HEK293 (cell line): Measurements from ENCODE around the gene C11orf21.

Experiments used
- CTCF ChIP-seq: fragments of 450-650 bp; formaldehyde crosslinking; IDR thresholded peaks from 2 replicates; pipeline ENCODE4 v1.5.1; 2016; ENCODE audit warnings: missing biosample characterization, missing genetic modification characterization
- KLF9 ChIP-seq: fragments of 450-650 bp; formaldehyde crosslinking; IDR thresholded peaks from 2 replicates; pipeline ENCODE4 v1.5.1; 2016; ENCODE audit warnings: missing biosample characterization, missing genetic modification characterization, low read depth
- ZNF280C ChIP-seq: fragments of 450-650 bp; formaldehyde crosslinking; IDR thresholded peaks from 2 replicates; pipeline ENCODE4 v1.5.1; 2016; ENCODE audit warnings: missing biosample characterization, missing genetic modification characterization
- ZNF501 ChIP-seq: fragments of 450-650 bp; formaldehyde crosslinking; IDR thresholded peaks from 2 replicates; pipeline ENCODE4 v1.5.1; 2016; ENCODE audit warnings: missing biosample characterization, missing genetic modification characterization
- ZNF792 ChIP-seq: fragments of 450-650 bp; formaldehyde crosslinking; IDR thresholded peaks from 2 replicates; pipeline ENCODE4 v1.5.1; 2016; ENCODE audit warnings: missing biosample characterization, missing genetic modification characterization
- TF ChIP-seq, protein P1 (sequence below): fragments of 450-650 bp; formaldehyde crosslinking; IDR thresholded peaks from 2 replicates; pipeline ENCODE4 v1.5.1; 2016; ENCODE audit warnings: missing biosample characterization, missing genetic modification characterization
- TF ChIP-seq, protein P2 (sequence below): fragments of 450-650 bp; formaldehyde crosslinking; IDR thresholded peaks from 2 replicates; pipeline ENCODE4 v1.5.1; 2016; ENCODE audit warnings: missing biosample characterization, missing genetic modification characterization
- TF ChIP-seq, protein P3 (sequence below): sonication (generic); formaldehyde crosslinking; IDR thresholded peaks from 2 replicates; pipeline ENCODE4 v1.8.1; 2022; ENCODE audit warnings: mild to moderate bottlenecking, moderate library complexity, missing genetic modification reagents
- TF ChIP-seq, protein P4 (sequence below): fragments of 450-650 bp; formaldehyde crosslinking; IDR thresholded peaks from 2 replicates; pipeline ENCODE4 v1.5.1; 2016; ENCODE audit warnings: missing biosample characterization, missing genetic modification characterization

GRCh38 chr11:2273311-2273710, 28.4 kb downstream of the C11orf21 start:
- TF ChIP-seq ZNF501 (tag by site-specific recombination) (no peak), CTCF (no peak), KLF9 (no peak), ZNF280C (tag by site-specific recombination) (no peak), ZNF792 (tag by site-specific recombination) (no peak)
- TF ChIP-seq, protein P1, sequence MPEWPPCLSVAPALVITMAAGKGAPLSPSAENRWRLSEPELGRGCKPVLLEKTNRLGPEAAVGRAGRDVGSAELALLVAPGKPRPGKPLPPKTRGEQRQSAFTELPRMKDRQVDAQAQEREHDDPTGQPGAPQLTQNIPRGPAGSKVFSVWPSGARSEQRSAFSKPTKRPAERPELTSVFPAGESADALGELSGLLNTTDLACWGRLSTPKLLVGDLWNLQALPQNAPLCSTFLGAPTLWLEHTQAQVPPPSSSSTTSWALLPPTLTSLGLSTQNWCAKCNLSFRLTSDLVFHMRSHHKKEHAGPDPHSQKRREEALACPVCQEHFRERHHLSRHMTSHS (tag by site-specific recombination) = no peak
- TF ChIP-seq, protein P2, sequence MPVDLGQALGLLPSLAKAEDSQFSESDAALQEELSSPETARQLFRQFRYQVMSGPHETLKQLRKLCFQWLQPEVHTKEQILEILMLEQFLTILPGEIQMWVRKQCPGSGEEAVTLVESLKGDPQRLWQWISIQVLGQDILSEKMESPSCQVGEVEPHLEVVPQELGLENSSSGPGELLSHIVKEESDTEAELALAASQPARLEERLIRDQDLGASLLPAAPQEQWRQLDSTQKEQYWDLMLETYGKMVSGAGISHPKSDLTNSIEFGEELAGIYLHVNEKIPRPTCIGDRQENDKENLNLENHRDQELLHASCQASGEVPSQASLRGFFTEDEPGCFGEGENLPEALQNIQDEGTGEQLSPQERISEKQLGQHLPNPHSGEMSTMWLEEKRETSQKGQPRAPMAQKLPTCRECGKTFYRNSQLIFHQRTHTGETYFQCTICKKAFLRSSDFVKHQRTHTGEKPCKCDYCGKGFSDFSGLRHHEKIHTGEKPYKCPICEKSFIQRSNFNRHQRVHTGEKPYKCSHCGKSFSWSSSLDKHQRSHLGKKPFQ = no peak
- TF ChIP-seq, protein P3, sequence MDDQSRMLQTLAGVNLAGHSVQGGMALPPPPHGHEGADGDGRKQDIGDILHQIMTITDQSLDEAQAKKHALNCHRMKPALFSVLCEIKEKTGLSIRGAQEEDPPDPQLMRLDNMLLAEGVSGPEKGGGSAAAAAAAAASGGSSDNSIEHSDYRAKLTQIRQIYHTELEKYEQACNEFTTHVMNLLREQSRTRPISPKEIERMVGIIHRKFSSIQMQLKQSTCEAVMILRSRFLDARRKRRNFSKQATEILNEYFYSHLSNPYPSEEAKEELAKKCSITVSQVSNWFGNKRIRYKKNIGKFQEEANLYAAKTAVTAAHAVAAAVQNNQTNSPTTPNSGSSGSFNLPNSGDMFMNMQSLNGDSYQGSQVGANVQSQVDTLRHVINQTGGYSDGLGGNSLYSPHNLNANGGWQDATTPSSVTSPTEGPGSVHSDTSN (CRISPR knock-in tag) = no peak
- TF ChIP-seq, protein P4, sequence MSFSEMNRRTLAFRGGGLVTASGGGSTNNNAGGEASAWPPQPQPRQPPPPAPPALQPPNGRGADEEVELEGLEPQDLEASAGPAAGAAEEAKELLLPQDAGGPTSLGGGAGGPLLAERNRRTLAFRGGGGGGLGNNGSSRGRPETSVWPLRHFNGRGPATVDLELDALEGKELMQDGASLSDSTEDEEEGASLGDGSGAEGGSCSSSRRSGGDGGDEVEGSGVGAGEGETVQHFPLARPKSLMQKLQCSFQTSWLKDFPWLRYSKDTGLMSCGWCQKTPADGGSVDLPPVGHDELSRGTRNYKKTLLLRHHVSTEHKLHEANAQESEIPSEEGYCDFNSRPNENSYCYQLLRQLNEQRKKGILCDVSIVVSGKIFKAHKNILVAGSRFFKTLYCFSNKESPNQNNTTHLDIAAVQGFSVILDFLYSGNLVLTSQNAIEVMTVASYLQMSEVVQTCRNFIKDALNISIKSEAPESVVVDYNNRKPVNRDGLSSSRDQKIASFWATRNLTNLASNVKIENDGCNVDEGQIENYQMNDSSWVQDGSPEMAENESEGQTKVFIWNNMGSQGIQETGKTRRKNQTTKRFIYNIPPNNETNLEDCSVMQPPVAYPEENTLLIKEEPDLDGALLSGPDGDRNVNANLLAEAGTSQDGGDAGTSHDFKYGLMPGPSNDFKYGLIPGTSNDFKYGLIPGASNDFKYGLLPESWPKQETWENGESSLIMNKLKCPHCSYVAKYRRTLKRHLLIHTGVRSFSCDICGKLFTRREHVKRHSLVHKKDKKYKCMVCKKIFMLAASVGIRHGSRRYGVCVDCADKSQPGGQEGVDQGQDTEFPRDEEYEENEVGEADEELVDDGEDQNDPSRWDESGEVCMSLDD (tag by site-specific recombination) = no peak
